GM12878 (cell line): ENCODE results near the gene BORCS8.
"Not testable (repeated sequence)": the region's sequence is repeated elsewhere in the genome, so short reads cannot be mapped to it uniquely, and the experiment has no call there.

ENCODE experiments used
- CTCF ChIP-seq, 3 experiments: IDR thresholded peaks in 2 of 3; conservative IDR thresholded peaks in 1 of 3; 2 replicates each; pipeline ENCODE4 v1.5.1; 2011; ENCODE audit warnings: low read depth in 3 of 3, low read length in 3 of 3, mild to moderate bottlenecking in 3 of 3, control low read depth in 2 of 3, moderate library complexity in 2 of 3, inconsistent platforms in 1 of 3, mixed read lengths in 1 of 3; ENCODE audit not compliant: control insufficient read depth in 2 of 3, insufficient read depth in 1 of 3; ENCODE audit errors: extremely low read depth in 1 of 3
- E2F4 ChIP-seq: IDR thresholded peaks from 2 replicates; pipeline ENCODE4 v1.6.1; 2012; ENCODE audit warnings: low read depth, low read length, improper control_type of control experiment
- RELA ChIP-seq: fragments of 450-650 bp; IDR thresholded peaks from 2 replicates; pipeline ENCODE4 v1.8.0; 2014; ENCODE audit warnings: borderline replicate concordance; ENCODE audit not compliant: partially characterized antibody

DNA sequence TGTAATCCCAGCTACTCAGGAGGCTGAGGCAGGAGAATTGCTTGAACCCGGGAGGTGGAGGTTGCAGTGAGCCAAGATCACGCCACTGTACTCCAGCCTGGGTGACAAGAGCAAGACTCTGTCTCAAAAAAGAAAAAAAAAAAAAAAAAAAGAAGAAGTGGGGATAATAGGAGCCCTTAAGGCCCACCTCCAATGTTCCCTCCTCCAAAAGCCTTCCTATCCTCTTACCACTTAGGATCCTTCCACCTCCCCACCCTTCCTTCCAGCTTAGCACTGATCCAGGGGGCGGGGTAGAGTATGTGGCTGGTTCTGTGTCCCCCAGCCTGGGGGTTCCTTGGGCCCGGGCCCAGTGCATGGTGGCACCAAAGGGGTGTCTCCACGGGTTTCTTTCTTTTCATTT, 18.7 kb downstream of the BORCS8 start:
- not testable (repeated sequence) for TF ChIP-seq RELA; E2F4; CTCF (IDR thresholded peaks at IDR 0.05 in 2 of 3, conservative IDR thresholded peaks at IDR 0.05 in 1 of 3; ENCODE audit: control insufficient read depth in 2 of 3, extremely low read depth in 1 of 3, insufficient read depth in 1 of 3, low read depth in 3 of 3, low read length in 3 of 3)
